GM10248 (cell line): ENCODE results near the gene MLPH.

Experiments used
- CTCF ChIA-PET: fragments of 300-600 bp; sonication (Branson Sonifier 250); formaldehyde crosslinking; extraction: SDS; loops from one replicate; lab custom pipeline; 2021; ENCODE audit warnings: antibody characterized with exemption; lab: Yijun Ruan, JAX
- POLR2A ChIA-PET: fragments of 350-650 bp; sonication (Branson Sonifier 250); formaldehyde crosslinking; extraction: SDS; loops from one replicate; lab custom pipeline; 2020; ENCODE audit warnings: antibody characterized with exemption; lab: Yijun Ruan, JAX
- DNase-seq: peaks from one replicate; pipeline ENCODE4 v3.0.0; 2012; ENCODE audit errors: extremely low spot score
- CTCF ChIP-seq: IDR thresholded peaks from 2 replicates; pipeline ENCODE4 v1.5.1; 2012; ENCODE audit warnings: mild to moderate bottlenecking, low read depth; ENCODE audit errors: extremely low read depth, missing control alignments, control extremely low read depth

Gene MLPH

DNA sequence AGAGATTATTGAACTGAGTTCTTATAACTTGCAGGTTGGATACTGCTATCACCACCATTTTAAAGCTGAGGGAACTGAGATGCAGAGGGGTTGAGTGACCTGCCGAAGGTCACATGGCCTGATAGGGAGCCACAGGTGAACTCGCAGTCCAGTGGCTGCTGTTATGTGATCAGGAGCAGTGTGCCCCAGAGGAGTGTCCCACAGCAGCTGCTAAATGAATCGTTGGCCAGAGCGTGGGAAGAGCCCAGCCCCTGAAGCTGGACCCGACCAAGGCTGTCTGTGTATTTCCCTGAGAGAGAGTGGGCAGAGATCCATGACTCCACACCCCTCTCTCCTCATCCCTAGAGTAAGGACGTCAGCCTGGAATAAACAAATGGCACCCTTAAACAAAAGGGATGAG is 52.6 kb downstream of the MLPH start:
- POLR2A ChIA-PET: no interaction called here
- CTCF ChIA-PET: interaction anchor here (1.1 to 3.3 kb wide), 4 partner anchors 9 to 32 kb away, joined by 3 to 19 read pairs (median 10); no protein-coding TSS in a partner anchor
- TF ChIP-seq CTCF: no peak

GRCh38 chr2:237540223-237540775 is 53.2 kb downstream of the MLPH start:
- CTCF ChIA-PET: interaction anchor here (1.1 to 3.3 kb wide), 4 partner anchors 8 to 31 kb away, joined by 3 to 19 read pairs (median 10); no protein-coding TSS in a partner anchor
- DNase-seq: no peak
- no peak for TF ChIP-seq CTCF
- POLR2A ChIA-PET: no interaction called here

More for the DNA sequence above, 52.6 kb downstream of the MLPH start:
- DNase-seq: no peak

GRCh38 chr2:237540823-237541222 is 53.8 kb downstream of the MLPH start:
- ChIA-PET POLR2A (no interaction called here), CTCF (interaction anchor here (0.7 to 3.3 kb wide), 5 partner anchors 8 to 31 kb away, joined by 3 to 19 read pairs (median 3); no protein-coding TSS in a partner anchor)
- no peak for TF ChIP-seq CTCF
- no peak for DNase-seq

DNA sequence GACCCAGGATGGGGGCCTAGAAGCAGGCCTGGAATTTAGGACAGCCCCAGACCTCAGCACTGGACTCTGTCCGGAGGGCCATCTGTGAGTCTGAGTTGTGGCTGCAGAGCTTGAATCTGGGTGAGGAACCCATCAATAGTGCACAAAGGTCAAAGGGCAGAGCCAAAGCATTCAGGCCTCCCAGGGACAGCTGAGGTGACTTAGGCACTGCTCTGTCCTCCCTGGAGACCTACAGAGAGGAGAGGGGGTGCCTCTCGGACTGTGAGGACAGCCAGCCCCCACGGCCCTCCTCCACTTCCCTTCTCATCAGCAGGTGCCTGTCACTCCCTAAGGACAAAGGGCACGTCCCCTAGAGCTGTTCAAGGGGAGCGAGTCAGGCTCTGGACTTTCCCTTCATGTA is 54.2 kb downstream of the MLPH start:
- CTCF ChIA-PET: interaction anchor here (0.7 to 3.3 kb wide), 5 partner anchors 8 to 31 kb away, joined by 3 to 19 read pairs (median 3); no protein-coding TSS in a partner anchor
- no peak for DNase-seq
- POLR2A ChIA-PET: no interaction called here
- TF ChIP-seq CTCF: no peak

GRCh38 chr2:237542001-237542704 is 55.1 kb downstream of the MLPH start:
- no peak for TF ChIP-seq CTCF
- DNase-seq: no peak
- ChIA-PET POLR2A (no interaction called here), CTCF (interaction anchor here (1.3 to 3.3 kb wide), 3 partner anchors 29 to 32 kb away, joined by 3 to 19 read pairs (median 17); no protein-coding TSS in a partner anchor)

DNA sequence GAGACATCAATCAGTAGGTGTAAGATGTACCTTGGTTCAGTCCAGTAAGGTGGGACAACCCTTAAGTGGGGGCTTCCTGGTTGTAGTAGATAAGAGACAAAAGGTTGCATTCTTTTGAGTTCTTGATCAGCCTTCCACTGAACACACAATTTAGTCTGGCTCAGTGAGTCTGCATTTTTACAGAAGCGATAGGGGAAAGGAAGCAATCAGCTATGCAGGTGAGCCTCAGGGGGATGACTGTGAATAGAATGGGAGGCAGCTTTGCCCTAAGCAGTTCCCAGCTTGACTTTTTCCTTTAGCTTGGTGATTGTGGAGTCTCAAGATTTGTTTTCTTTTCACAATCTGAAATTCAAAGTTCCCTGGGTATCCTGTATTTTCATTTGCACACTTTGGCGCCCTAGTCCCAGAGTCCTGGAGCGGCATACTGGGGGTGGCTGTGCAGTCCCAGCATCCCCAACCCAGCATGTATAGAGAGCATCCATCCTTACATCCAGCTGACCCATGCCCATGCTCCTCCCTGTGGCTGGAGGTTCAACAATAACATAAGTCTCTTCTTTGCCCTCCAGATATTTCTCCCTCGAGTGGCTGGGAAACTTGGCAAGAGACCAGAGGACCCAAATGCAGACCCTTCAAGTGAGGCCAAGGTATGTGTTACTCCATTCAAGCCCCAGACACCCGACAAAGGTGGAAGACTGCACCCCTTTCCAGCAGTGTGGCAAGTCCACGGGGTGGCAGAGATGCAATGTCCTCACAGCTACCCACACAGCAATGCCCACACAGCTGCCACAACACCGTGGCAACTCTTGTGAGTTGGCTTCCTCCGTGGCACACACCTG is 59.2 kb downstream of the MLPH start:
- CTCF ChIA-PET: interaction anchor here (0.9 to 1.4 kb wide), 5 partner anchors 26 to 199 kb away, joined by 3 to 5 read pairs (median 3); no protein-coding TSS in a partner anchor
- no peak for DNase-seq
- POLR2A ChIA-PET: no interaction called here
- no peak for TF ChIP-seq CTCF
